ENCODE results near the gene NR2E1.

DNA sequence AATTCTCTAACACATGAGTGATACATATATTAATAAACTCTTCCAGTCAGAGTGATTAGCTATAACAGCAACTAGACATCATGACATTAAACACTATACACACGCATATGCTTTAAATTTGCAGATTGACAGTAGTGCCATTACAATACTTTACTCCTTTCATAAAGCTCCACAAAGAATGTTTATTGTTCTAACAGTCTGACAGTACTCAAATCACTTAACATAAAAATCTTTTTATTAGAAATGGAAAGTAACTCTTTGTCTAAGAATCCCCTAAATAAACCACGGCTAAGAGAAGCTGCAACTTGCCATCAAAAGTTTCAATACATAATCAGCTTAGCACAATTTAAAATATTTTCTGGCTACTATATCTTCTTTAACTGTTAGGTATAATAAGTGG is 71.0 kb downstream of the NR2E1 start:
- TF ChIP-seq EZH2 (IDR thresholded peaks at IDR 0.05; ENCODE audit: insufficient read depth, poor library complexity, severe bottlenecking) (no peak), EZH2phosphoT487 (IDR thresholded peaks at IDR 0.05; ENCODE audit: insufficient read depth, low read depth) (no peak)
